IMR-90 (cell line): ENCODE measurements around the gene GNAT1. TPM values are rescaled to one million over a fixed set of nuclear protein-coding genes. Genes with fewer than 3 reads are reported as not detected.
A peak's percentile ranks its signal among the peaks of the same experiment; 100 is the strongest.

Source experiments
- ATAC-seq: fragments of 200-7000 bp; cut with Tn5 transposase; 2 replicates; pipeline ENCODE4 v1.9.1; 2020; ENCODE audit warnings: low read depth, mild to moderate bottlenecking, moderate library complexity
- BruUV-seq: library from RNA; stranded (reverse); fragments of 400-500 nt; replicated peaks from 2 replicates; lab custom pipeline; 2021; lab: Mats Ljungman, UMichigan
- CTCF ChIA-PET: fragments of 300-600 bp; formaldehyde crosslinking; extraction: SDS; loops from one replicate; lab custom pipeline; 2021; ENCODE audit warnings: antibody characterized with exemption; lab: Yijun Ruan, JAX
- POLR2A ChIA-PET: fragments of 300-600 bp; sonication (Branson Sonifier 250); formaldehyde crosslinking; loops from one replicate; lab custom pipeline; 2022; ENCODE audit warnings: antibody characterized with exemption; ENCODE audit not compliant: unreplicated experiment; lab: Charles Lee
- DNase-seq: peaks from one replicate; pipeline ENCODE4 v3.0.0; 2013
- H2AFZ ChIP-seq: replicated peaks from 2 replicates; pipeline ENCODE3; 2013; ENCODE audit warnings: low read length, mild to moderate bottlenecking; ENCODE audit not compliant: poor library complexity
- H2AK5ac ChIP-seq: 2 replicates; pipeline ENCODE4 v1.6.1; 2013; ENCODE audit warnings: low read depth, low read length, inconsistent platforms
- H2AK9ac ChIP-seq: replicated peaks from 2 replicates; pipeline ENCODE3; 2013; ENCODE audit warnings: mild to moderate bottlenecking, low read depth, low read length, moderate library complexity; ENCODE audit not compliant: poor library complexity
- H2BK120ac ChIP-seq: 2 replicates; pipeline ENCODE4 v1.6.1; 2013; ENCODE audit warnings: low read depth, low read length, inconsistent platforms
- H2BK15ac ChIP-seq: 3 replicates; pipeline ENCODE4 v1.6.1; 2013; ENCODE audit warnings: low read depth, low read length, inconsistent platforms
- H2BK20ac ChIP-seq: 2 replicates; pipeline ENCODE4 v1.6.1; 2013; ENCODE audit warnings: low read depth, mild to moderate bottlenecking, inconsistent platforms, low read length, moderate library complexity
- H2BK5ac ChIP-seq: 2 replicates; pipeline ENCODE4 v1.6.1; 2013; ENCODE audit warnings: mild to moderate bottlenecking, low read depth, low read length, inconsistent platforms; ENCODE audit not compliant: poor library complexity, severe bottlenecking
- H3K14ac ChIP-seq: replicated peaks from 2 replicates; pipeline ENCODE4 v1.6.1; 2013; ENCODE audit warnings: low read depth, low read length, inconsistent platforms
- H3K18ac ChIP-seq: 2 replicates; pipeline ENCODE4 v1.6.1; 2013; ENCODE audit warnings: low read depth, low read length, control low read depth
- H3K23ac ChIP-seq: 2 replicates; pipeline ENCODE4 v1.6.1; 2013; ENCODE audit warnings: low read depth, low read length, inconsistent platforms
- H3K27ac ChIP-seq: 2 replicates; pipeline ENCODE4 v1.5.1; 2013; ENCODE audit warnings: mild to moderate bottlenecking, control low read depth, low read length; ENCODE audit not compliant: insufficient read depth
- H3K27me3 ChIP-seq: 2 replicates; pipeline ENCODE4 v1.6.1; 2013; ENCODE audit warnings: low read length; ENCODE audit not compliant: control insufficient read depth, insufficient read depth
- H3K36me3 ChIP-seq: 2 replicates; pipeline ENCODE4 v1.6.1; 2013; ENCODE audit warnings: low read length, mixed read lengths; ENCODE audit not compliant: control insufficient read depth, insufficient read depth
- H3K4ac ChIP-seq: 2 replicates; pipeline ENCODE4 v1.6.1; 2013; ENCODE audit warnings: low read depth, low read length, inconsistent platforms
- H3K4me1 ChIP-seq: 2 replicates; pipeline ENCODE4 v1.6.1; 2013; ENCODE audit warnings: low read length, mixed read lengths; ENCODE audit not compliant: control insufficient read depth, insufficient read depth
- H3K4me2 ChIP-seq: 2 replicates; pipeline ENCODE4 v1.6.1; 2013; ENCODE audit warnings: low read depth, mild to moderate bottlenecking, control low read depth, low read length, moderate library complexity
- H3K4me3 ChIP-seq: 2 replicates; pipeline ENCODE4 v1.5.1; 2013; ENCODE audit warnings: low read depth, mild to moderate bottlenecking, control low read depth, low read length, moderate library complexity; ENCODE audit not compliant: insufficient read depth
- H3K56ac ChIP-seq: 2 replicates; pipeline ENCODE4 v1.6.1; 2013; ENCODE audit warnings: low read length, inconsistent platforms; ENCODE audit not compliant: insufficient read depth; ENCODE audit errors: extremely low read depth
- H3K79me1 ChIP-seq, 2 experiments: 2 replicates each; pipeline ENCODE4 v1.6.1; 2013; ENCODE audit warnings: low read length in 2 of 2, inconsistent platforms in 1 of 2, low read depth in 1 of 2
- H3K9ac ChIP-seq: 2 replicates; pipeline ENCODE4 v1.6.1; 2013; ENCODE audit warnings: low read depth, low read length, control low read depth
- H3K9me1 ChIP-seq: 2 replicates; pipeline ENCODE4 v1.6.1; 2013; ENCODE audit warnings: low read length, inconsistent platforms; ENCODE audit not compliant: insufficient read depth
- H3K9me3 ChIP-seq: 2 replicates; pipeline ENCODE4 v1.6.1; 2013; ENCODE audit warnings: low read length; ENCODE audit not compliant: control insufficient read depth, insufficient read depth
- H4K20me1 ChIP-seq: 2 replicates; pipeline ENCODE4 v1.6.1; 2013; ENCODE audit warnings: low read length, inconsistent platforms; ENCODE audit not compliant: insufficient read depth
- H4K5ac ChIP-seq: 2 replicates; pipeline ENCODE4 v1.6.1; 2013; ENCODE audit warnings: mild to moderate bottlenecking, low read depth, low read length, control low read depth
- H4K8ac ChIP-seq, 2 experiments: 2 replicates each; pipeline ENCODE4 v1.6.1; 2013; ENCODE audit warnings: low read depth in 2 of 2, low read length in 2 of 2, control low read depth in 1 of 2, inconsistent platforms in 1 of 2
- H4K91ac ChIP-seq: 2 replicates; pipeline ENCODE4 v1.6.1; 2013; ENCODE audit warnings: low read depth, low read length, inconsistent platforms; ENCODE audit not compliant: insufficient read depth
- BHLHE40 ChIP-seq: fragments of 150-350 bp; IDR thresholded peaks from 2 replicates; pipeline ENCODE4 v1.6.1; 2016; ENCODE audit warnings: mild to moderate bottlenecking, low read depth, low read length
- CEBPB ChIP-seq: IDR thresholded peaks from 2 replicates; pipeline ENCODE4 v1.6.1; 2012; ENCODE audit warnings: low read depth, low read length, improper control_type of control experiment
- CHD1 ChIP-seq: IDR thresholded peaks from 2 replicates; pipeline ENCODE4 v1.6.1; 2012; ENCODE audit warnings: low read depth, low read length, improper control_type of control experiment
- ELK1 ChIP-seq: fragments of 150-350 bp; IDR thresholded peaks from 2 replicates; pipeline ENCODE4 v1.6.1; 2016; ENCODE audit warnings: low read depth, mild to moderate bottlenecking, low read length, moderate library complexity, borderline replicate concordance
- FOS ChIP-seq: fragments of 150-350 bp; IDR thresholded peaks from 2 replicates; pipeline ENCODE4 v1.6.1; 2016; ENCODE audit warnings: low read depth, low read length
- MAFK ChIP-seq: IDR thresholded peaks from 2 replicates; pipeline ENCODE4 v1.6.1; 2012; ENCODE audit warnings: low read depth, low read length, improper control_type of control experiment
- MAZ ChIP-seq: IDR thresholded peaks from 2 replicates; pipeline ENCODE4 v1.6.1; 2012; ENCODE audit warnings: low read depth, mild to moderate bottlenecking, low read length, improper control_type of control experiment, moderate library complexity, borderline replicate concordance
- MXI1 ChIP-seq: IDR thresholded peaks from 2 replicates; pipeline ENCODE4 v1.6.1; 2012; ENCODE audit warnings: low read depth, mild to moderate bottlenecking, low read length, moderate library complexity, borderline replicate concordance
- NFE2L2 ChIP-seq: fragments of 150-350 bp; IDR thresholded peaks from 2 replicates; pipeline ENCODE4 v1.6.1; 2016; ENCODE audit warnings: low read depth, mild to moderate bottlenecking, low read length
- POLR2A ChIP-seq: IDR thresholded peaks from 2 replicates; pipeline ENCODE4 v1.6.1; 2012; ENCODE audit warnings: mild to moderate bottlenecking, low read depth, low read length
- RAD21 ChIP-seq: IDR thresholded peaks from 2 replicates; pipeline ENCODE4 v1.6.1; 2012; ENCODE audit warnings: low read length, improper control_type of control experiment
- RCOR1 ChIP-seq: IDR thresholded peaks from 2 replicates; pipeline ENCODE4 v1.6.1; 2012; ENCODE audit warnings: mild to moderate bottlenecking, low read length, improper control_type of control experiment; ENCODE audit not compliant: insufficient replicate concordance
- RFX5 ChIP-seq: IDR thresholded peaks from 2 replicates; pipeline ENCODE4 v1.8.0; 2012; ENCODE audit warnings: low read depth, mild to moderate bottlenecking, low read length, moderate library complexity
- SMC3 ChIP-seq: fragments of 150-350 bp; IDR thresholded peaks from 2 replicates; pipeline ENCODE4 v1.6.1; 2016; ENCODE audit warnings: low read depth, mild to moderate bottlenecking, antibody characterized with exemption, low read length, moderate library complexity
- WGBS, 2 experiments: methylation state at CpG; one replicate each; pipeline versions ENCODE4 v1.1.5 to v1.1.7; 2013; ENCODE audit warnings: missing lambda C conversion rate in 2 of 2; ENCODE audit not compliant: insufficient read length in 1 of 2; ENCODE audit errors: extremely low coverage in 2 of 2; 5-methylcytosine and 5-hydroxymethylcytosine counted together
- dilution Hi-C: fragments of 300-500 bp; cut with HindIII; formaldehyde crosslinking; loops from one replicate; pipeline ENCODE4 v1.14.3; 2018; ENCODE audit warnings: low sequenced_read_pairs; ENCODE audit not compliant: unreplicated experiment
- in situ Hi-C: fragments of 300-500 bp; cut with MboI; formaldehyde crosslinking; loops from 3 replicates; pipeline ENCODE4 v1.14.3; 2019; ENCODE audit warnings: low sequenced_read_pairs, inconsistent platforms, mixed read lengths
- intact Hi-C: fragments of 100-400 bp; cut with micrococcal nuclease; formaldehyde crosslinking; loops from 2 replicates; pipeline ENCODE4 v1.10.0; 2022
- polyA plus RNA-seq, 3 experiments: library from polyadenylated mRNA; depleted of rRNA; stranded (reverse); fragments of >200 nt; gene quantifications; 2 replicates each; pipeline ENCODE4 v1.2.3, GENCODE V29; 2012; ENCODE audit warnings: low replicate concordance in 1 of 3
- total RNA-seq: library from RNA; depleted of rRNA; stranded (reverse); fragments of >200 nt; gene quantifications from 2 replicates; pipeline ENCODE4 v1.2.3, GENCODE V29; 2012

GNAT1 gene
- total and polyA plus RNA-seq, 2 of the 4 experiments (the other 2 are of a cell fraction), result not detected

- no peak for TF ChIP-seq MXI1
- TF ChIP-seq SMC3, result no peak
- no peak for TF ChIP-seq POLR2A
These were observed 24.2 kb upstream of the GNAT1 start (continued) for GRCh38 chr3:50167069-50167840.

- Histone ChIP-seq H2BK20ac (peak overlapping the region; percentile 53), H3K79me1 (peaks cover 15 to 93% of the 10 kb centered on the region in 2 experiments; a peak in 3 of 4 replicates), H2BK15ac (no peak overlapping the region), H3K23ac (peak overlapping the region; percentile 74; the same call in 1 of the 2 replicates), H4K20me1 (peaks cover 4% of the 10 kb centered on the region; the same call in 1 of the 2 replicates), H3K27ac (peak overlapping the region; percentile 23; the same call in 1 of the 2 replicates), H3K27me3 (no peaks in the 10 kb centered on the region), H3K9me3 (no peaks in the 10 kb centered on the region), H4K5ac (peak overlapping the region; percentile 17; the same call in 1 of the 2 replicates), H3K14ac (peak overlapping the region; percentile 31; the same call in 1 of the 2 replicates), H3K4me3 (no peak overlapping the region), H2AK5ac (peak overlapping the region; percentile 83; the same call in 1 of the 2 replicates), H2AK9ac (peak overlapping the region; percentile 52), H4K8ac (peak overlapping the region in 1 of 2 experiments; percentile 47; a peak in 2 of 4 replicates), H3K36me3 (no peaks in the 10 kb centered on the region), H3K9ac (no peak overlapping the region), H2BK120ac (peak overlapping the region; percentile 37), H3K18ac (peak overlapping the region; percentile 44; the same call in 1 of the 2 replicates), H2AFZ (peak overlapping the region; percentile 33), H3K56ac (no peak overlapping the region), H3K4ac (peak overlapping the region; percentile 64), H2BK5ac (peak overlapping the region; percentile 54), H3K4me1 (peaks cover 59% of the 10 kb centered on the region), H4K91ac (peak overlapping the region; percentile 47; the same call in 1 of the 2 replicates), H3K9me1 (peaks cover 46% of the 10 kb centered on the region), H3K4me2 (peak overlapping the region; percentile 10; the same call in 1 of the 2 replicates)
- intact Hi-C loops (no loop called here), dilution Hi-C loops (no loop called here), in situ Hi-C loops (no loop called here)
- DNase-seq (no peak), ATAC-seq (no peak)
- 100% methylated on average over 2 of the region's 7 CpGs; no CpG with 5 or more reads in 1 of the 2 experiments for WGBS, 2 experiments
- no TSS peak for BruUV-seq
- CTCF ChIA-PET, result no interaction called here
- POLR2A ChIA-PET, result no interaction called here
- TF ChIP-seq POLR2A (no peak), RCOR1 (no peak), RAD21 (no peak), MAZ (no peak), BHLHE40 (no peak), RFX5 (no peak), ELK1 (no peak), SMC3 (no peak), FOS (no peak), MAFK (no peak), MXI1 (no peak), CEBPB (no peak), NFE2L2 (no peak), CHD1 (no peak)
These were observed 23.6 kb upstream of the GNAT1 start for GRCh38 chr3:50167841-50168209.
